B cell (primary cell): ENCODE results near the gene FAM118A. TPM values are rescaled to one million over a fixed set of nuclear protein-coding genes. Genes with fewer than 3 reads are reported as not detected.

Source experiments
- ATAC-seq: fragments of 200-7000 bp; cut with Tn5 transposase; one replicate; pipeline ENCODE4 v1.10.0; 2021; ENCODE audit warnings: low read depth, mild to moderate bottlenecking, moderate number of reproducible peaks, moderate library complexity
- CTCF ChIA-PET: fragments of 350-600 bp; sonication (Branson Sonifier 250); formaldehyde crosslinking; loops from one replicate; lab custom pipeline; 2021; ENCODE audit warnings: antibody characterized with exemption, inconsistent platforms; lab: Charles Lee
- POLR2A ChIA-PET: fragments of 350-600 bp; sonication (Branson Sonifier 250); formaldehyde crosslinking; loops from one replicate; lab custom pipeline; 2021; ENCODE audit warnings: antibody characterized with exemption; lab: Charles Lee
- DNase-seq: peaks from one replicate; pipeline ENCODE4 v3.0.0; 2013
- H2AFZ ChIP-seq: 2 replicates; pipeline ENCODE4 v1.6.1; 2012; ENCODE audit warnings: mild to moderate bottlenecking, low read depth, low read length; ENCODE audit not compliant: insufficient read depth, poor library complexity, severe bottlenecking
- H3K27ac ChIP-seq, 2 donors: 1 replicate in 1 of 2; 2 replicates in 1 of 2; pipeline ENCODE4 v1.5.1; 2012 to 2013; ENCODE audit warnings: low read length in 2 of 2, mild to moderate bottlenecking in 2 of 2, moderate library complexity in 1 of 2
- H3K27me3 ChIP-seq, 4 experiments: fragments of 200-600 bp in 1 of 4; sonication (generic) in 1 of 4; replicated peaks in 1 of 4; 1 replicate in 2 of 4; 2 replicates in 2 of 4; pipeline versions ENCODE4 v1.6.1 to v1.7.0; 2013 to 2016; ENCODE audit warnings: low read length in 3 of 4, mild to moderate bottlenecking in 2 of 4, mixed read lengths in 1 of 4, moderate library complexity in 1 of 4; ENCODE audit not compliant: insufficient read depth in 4 of 4, control insufficient read depth in 3 of 4; ENCODE audit errors: control extremely low read depth in 1 of 4
- H3K36me3 ChIP-seq, 2 experiments: replicated peaks in 1 of 2; 1 replicate in 1 of 2; 2 replicates in 1 of 2; pipeline versions ENCODE4 v1.6.1 to v1.7.1; 2013; ENCODE audit warnings: low read length in 1 of 2; ENCODE audit not compliant: insufficient read depth in 2 of 2, control insufficient read depth in 1 of 2; ENCODE audit errors: control extremely low read depth in 1 of 2, extremely low read depth in 1 of 2
- H3K4me1 ChIP-seq, 2 donors: fragments of 200-600 bp in 1 of 2; sonication (generic) in 1 of 2; 1 replicate in 1 of 2; 2 replicates in 1 of 2; pipeline versions ENCODE4 v1.5.1 to v1.6.1; 2013 to 2017; ENCODE audit warnings: low read length in 2 of 2; ENCODE audit not compliant: control insufficient read depth in 2 of 2, insufficient read depth in 2 of 2
- H3K4me2 ChIP-seq: replicated peaks from 2 replicates; pipeline ENCODE3; 2012; ENCODE audit warnings: mild to moderate bottlenecking, low read depth, low read length; ENCODE audit not compliant: poor library complexity, severe bottlenecking
- H3K4me3 ChIP-seq, 5 experiments: fragments of 200-600 bp in 1 of 5; sonication (generic) in 1 of 5; 1 replicate in 3 of 5; 2 replicates in 2 of 5; pipeline versions ENCODE4 v1.5.1 to v1.7.0; 2011 to 2016; ENCODE audit warnings: low read length in 4 of 5, mild to moderate bottlenecking in 4 of 5, low read depth in 2 of 5, control low read depth in 1 of 5, moderate library complexity in 1 of 5; ENCODE audit not compliant: insufficient read depth in 1 of 5; ENCODE audit errors: control extremely low read depth in 1 of 5, extremely low read depth in 1 of 5
- H3K79me2 ChIP-seq: fragments of 200-600 bp; sonication (generic); one replicate; pipeline ENCODE4 v1.6.0; 2016; ENCODE audit warnings: low read length; ENCODE audit not compliant: control insufficient read depth, insufficient read depth
- H3K9ac ChIP-seq: fragments of 200-600 bp; sonication (generic); 2 replicates; pipeline ENCODE4 v1.6.1; 2017; ENCODE audit warnings: mild to moderate bottlenecking, low read length, moderate library complexity
- H3K9me3 ChIP-seq, 3 donors: one replicate each; pipeline versions ENCODE4 v1.6.1 to v1.7.1; 2013; ENCODE audit warnings: low read length in 2 of 3; ENCODE audit not compliant: control insufficient read depth in 2 of 3, insufficient read depth in 1 of 3; ENCODE audit errors: control extremely low read depth in 1 of 3
- H4K20me1 ChIP-seq: 2 replicates; pipeline ENCODE4 v1.6.0; 2012; ENCODE audit warnings: mild to moderate bottlenecking, low read length; ENCODE audit not compliant: insufficient read depth, control insufficient read depth, poor library complexity, severe bottlenecking
- H3K27ac Mint-ChIP-seq: one replicate; pipeline ENCODE4 v1.8.0; 2021; ENCODE audit warnings: mixed read lengths
- H3K27me3 Mint-ChIP-seq: one replicate; pipeline ENCODE4 v1.8.0; 2021; ENCODE audit warnings: mixed read lengths
- H3K4me1 Mint-ChIP-seq: one replicate; pipeline ENCODE4 v1.8.0; 2021; ENCODE audit warnings: mixed read lengths
- H3K4me3 Mint-ChIP-seq: one replicate; pipeline ENCODE4 v1.8.0; 2021; ENCODE audit warnings: mixed read lengths
- H3K9me3 Mint-ChIP-seq: one replicate; pipeline ENCODE4 v1.8.0; 2022; ENCODE audit warnings: mixed read lengths; ENCODE audit not compliant: insufficient read depth
- CTCF ChIP-seq: fragments of 200-600 bp; IDR thresholded peaks from one replicate; pipeline ENCODE4 v1.8.0; 2022; ENCODE audit warnings: antibody characterized with exemption, mild to moderate bottlenecking
- EZH2 ChIP-seq: IDR thresholded peaks from 2 replicates; pipeline ENCODE4 v1.6.1; 2012; ENCODE audit warnings: borderline replicate concordance, low read depth, mild to moderate bottlenecking, moderate library complexity, low read length; ENCODE audit not compliant: insufficient read depth, poor library complexity, severe bottlenecking
- WGBS: methylation state at CpG from one replicate; pipeline ENCODE4 v1.1.5; 2013; ENCODE audit warnings: missing lambda C conversion rate; ENCODE audit not compliant: insufficient coverage; 5-methylcytosine and 5-hydroxymethylcytosine counted together
- intact Hi-C: fragments of 100-400 bp; cut with micrococcal nuclease; formaldehyde crosslinking; loops from one replicate; pipeline ENCODE4 v1.10.0; 2022
- polyA plus RNA-seq: library from polyadenylated mRNA; depleted of rRNA; stranded (reverse); fragments of >200 nt; gene quantifications from 2 replicates; pipeline ENCODE4 v1.2.3, GENCODE V29; 2012
- total RNA-seq, 2 donors: library from RNA; stranded (reverse); fragments of 120-200 nt in 1 of 2; gene quantifications; 1 replicate in 1 of 2; 2 replicates in 1 of 2; pipeline versions ENCODE4 v1.2.3 to v1.2.4, GENCODE V29; 2013 to 2022

The FAM118A gene
- total and polyA plus RNA-seq, 2 donors (not counting 1 experiment from before 2014, with no cell fraction given) = 66.5 to 216 TPM

- no peaks in the 10 kb centered on the region for H3K4me1 Mint-ChIP-seq
- no peak for ATAC-seq
- Histone ChIP-seq H3K9ac (no peak overlapping the region), H3K4me3 (no peak overlapping the region), H3K4me1 (no peaks in the 10 kb centered on the region), H3K36me3 (peaks cover 0 to 3% of the 10 kb centered on the region in 2 experiments), H4K20me1 (no peaks in the 10 kb centered on the region), H2AFZ (no peak overlapping the region), H3K79me2 (no peaks in the 10 kb centered on the region), H3K9me3 (no peaks in the 10 kb centered on the region), H3K4me2 (no peak overlapping the region), H3K27me3 (no peaks in the 10 kb centered on the region), H3K27ac (no peak overlapping the region)
- no peak for DNase-seq
- POLR2A ChIA-PET = no interaction called here
- 100% methylated on average over 1 of the region's 5 CpGs for WGBS
- no peaks in the 10 kb centered on the region for H3K27me3 Mint-ChIP-seq
- CTCF ChIA-PET = no interaction called here
- H3K4me3 Mint-ChIP-seq = no peak overlapping the region
- intact Hi-C loops = no loop called here
- no peak for TF ChIP-seq EZH2
- TF ChIP-seq CTCF = no peak
- no peak overlapping the region for H3K27ac Mint-ChIP-seq
- no peaks in the 10 kb centered on the region for H3K9me3 Mint-ChIP-seq
These were observed 44.1 kb downstream of the FAM118A start for GRCh38 chr22:45353786-45354185.

GRCh38 chr22:45357490-45357889, 47.8 kb downstream of the FAM118A start:
- H3K9me3 ChIP-seq = no peaks in the 10 kb centered on the region
- Mint-ChIP-seq H3K27me3 (peaks cover 4% of the 10 kb centered on the region), H3K9me3 (no peaks in the 10 kb centered on the region), H3K27ac (no peak overlapping the region), H3K4me3 (no peak overlapping the region), H3K4me1 (no peaks in the 10 kb centered on the region)
- H3K27ac ChIP-seq = no peak overlapping the region
- DNase-seq = no peak
- no peak overlapping the region for H3K4me2 ChIP-seq
- H3K9ac ChIP-seq = no peak overlapping the region
- TF ChIP-seq EZH2 = no peak
- TF ChIP-seq CTCF = no peak
- CTCF ChIA-PET = no interaction called here
- no peaks in the 10 kb centered on the region for H4K20me1 ChIP-seq
- H3K27me3 ChIP-seq = no peaks in the 10 kb centered on the region
- H3K79me2 ChIP-seq = no peaks in the 10 kb centered on the region
- no CpG with 5 or more reads among the region's 1 CpG for WGBS
- no peak for ATAC-seq
- intact Hi-C loops = no loop called here
- no peak overlapping the region for H3K4me3 ChIP-seq
- POLR2A ChIA-PET = no interaction called here
- no peak overlapping the region for H2AFZ ChIP-seq
- H3K36me3 ChIP-seq = no peaks in the 10 kb centered on the region
- no peaks in the 10 kb centered on the region for H3K4me1 ChIP-seq
